ENCODE results near the gene SKI. TPM values are rescaled to one million over a fixed set of nuclear protein-coding genes. Genes with fewer than 3 reads are reported as not detected.

The SKI gene
- total and polyA plus RNA-seq, 2 of the 4 experiments (the other 2 are of a cell fraction): 2.3 to 20.1 TPM

GRCh38 chr1:2330519-2331199 lies 102.5 kb downstream of the SKI start:
- WGBS, 2 experiments (ENCODE audit: extremely low coverage in 2 of 2, insufficient read length in 1 of 2): 65% methylated on average over 4 of the region's 31 CpGs; no CpG with 5 or more reads in 1 of the 2 experiments
- peak overlapping the region; percentile 66; the same call in 1 of the 2 replicates for H3K14ac ChIP-seq (replicated peaks; ENCODE audit: low read depth, low read length)
- peak overlapping the region; percentile 69 for H4K5ac ChIP-seq (ENCODE audit: low read depth, low read length)
- in situ Hi-C loops (cut with MboI; ENCODE audit: low sequenced_read_pairs): no loop called here
- peak overlapping the region; percentile 86 for H3K23ac ChIP-seq (ENCODE audit: low read depth, low read length)
- peak overlapping the region; percentile 1; the same call in 1 of the 2 replicates for H3K4me2 ChIP-seq (ENCODE audit: low read depth, low read length)
- CTCF ChIA-PET: no interaction called here
- H3K56ac ChIP-seq (ENCODE audit: extremely low read depth, insufficient read depth, low read length): no peak overlapping the region
- H2AK5ac ChIP-seq (ENCODE audit: low read depth, low read length): peak overlapping the region; percentile 97
- H3K36me3 ChIP-seq (ENCODE audit: control insufficient read depth, insufficient read depth, low read length): no peaks in the 10 kb centered on the region
- H2BK120ac ChIP-seq (ENCODE audit: low read depth, low read length): peak overlapping the region; percentile 91
- H3K18ac ChIP-seq (ENCODE audit: low read depth, low read length): peak overlapping the region; percentile 37
- H3K9ac ChIP-seq (ENCODE audit: low read depth, low read length): peak overlapping the region; percentile 24
- no peak overlapping the region for H3K4me3 ChIP-seq (ENCODE audit: insufficient read depth, low read depth, low read length)
- intact Hi-C loops (cut with micrococcal nuclease): no loop called here
- peaks cover 5% of the 10 kb centered on the region; the same call in 1 of the 2 replicates for H3K9me1 ChIP-seq (ENCODE audit: insufficient read depth, low read length)
- no peaks in the 10 kb centered on the region for H3K27me3 ChIP-seq (ENCODE audit: control insufficient read depth, insufficient read depth, low read length)
- peaks cover 11% of the 10 kb centered on the region for H3K4me1 ChIP-seq (ENCODE audit: control insufficient read depth, insufficient read depth, low read length)
- no peaks in the 10 kb centered on the region; a peak in 1 of 4 replicates for H3K79me1 ChIP-seq (ENCODE audit: low read depth in 1 of 2, low read length in 2 of 2)
- no TSS peak for BruUV-seq (replicated peaks)
- dilution Hi-C loops (cut with HindIII; ENCODE audit: low sequenced_read_pairs, unreplicated experiment): no loop called here
- peak overlapping the region; percentile 76 for H4K91ac ChIP-seq (ENCODE audit: insufficient read depth, low read depth, low read length)
- H2BK15ac ChIP-seq (ENCODE audit: low read depth, low read length): peak overlapping the region; percentile 57; the same call in 1 of the 3 replicates
- peak overlapping the region; percentile 94 for H3K4ac ChIP-seq (ENCODE audit: low read depth, low read length)
- peak; percentile 85 for ATAC-seq (ENCODE audit: low read depth)
- peak overlapping the region; percentile 60 to 88; a peak in 3 of 4 replicates for H4K8ac ChIP-seq (ENCODE audit: low read depth in 2 of 2, low read length in 2 of 2)
- peak overlapping the region; percentile 27 for H3K27ac ChIP-seq (ENCODE audit: insufficient read depth, low read length)
- H2AFZ ChIP-seq (replicated peaks; ENCODE audit: low read length, poor library complexity): peak overlapping the region; percentile 92
- H2AK9ac ChIP-seq (replicated peaks; ENCODE audit: low read depth, low read length, poor library complexity): peak overlapping the region; percentile 94
- TF ChIP-seq BHLHE40 (IDR thresholded peaks at IDR 0.05; ENCODE audit: low read depth, low read length) (peak; percentile 99), MAZ (IDR thresholded peaks at IDR 0.05; ENCODE audit: borderline replicate concordance, low read depth, low read length) (peak; percentile 78; the same call in 1 of the 2 replicates), RAD21 (IDR thresholded peaks at IDR 0.05; ENCODE audit: low read length) (no peak), CHD1 (IDR thresholded peaks at IDR 0.05; ENCODE audit: low read depth, low read length) (no peak)
- TF ChIP-seq, protein P1, sequence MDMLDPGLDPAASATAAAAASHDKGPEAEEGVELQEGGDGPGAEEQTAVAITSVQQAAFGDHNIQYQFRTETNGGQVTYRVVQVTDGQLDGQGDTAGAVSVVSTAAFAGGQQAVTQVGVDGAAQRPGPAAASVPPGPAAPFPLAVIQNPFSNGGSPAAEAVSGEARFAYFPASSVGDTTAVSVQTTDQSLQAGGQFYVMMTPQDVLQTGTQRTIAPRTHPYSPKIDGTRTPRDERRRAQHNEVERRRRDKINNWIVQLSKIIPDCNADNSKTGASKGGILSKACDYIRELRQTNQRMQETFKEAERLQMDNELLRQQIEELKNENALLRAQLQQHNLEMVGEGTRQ (IDR thresholded peaks at IDR 0.05; ENCODE audit: low read depth, low read length): peak; percentile 60; the same call in 1 of the 2 replicates
- TF ChIP-seq, protein P2, sequence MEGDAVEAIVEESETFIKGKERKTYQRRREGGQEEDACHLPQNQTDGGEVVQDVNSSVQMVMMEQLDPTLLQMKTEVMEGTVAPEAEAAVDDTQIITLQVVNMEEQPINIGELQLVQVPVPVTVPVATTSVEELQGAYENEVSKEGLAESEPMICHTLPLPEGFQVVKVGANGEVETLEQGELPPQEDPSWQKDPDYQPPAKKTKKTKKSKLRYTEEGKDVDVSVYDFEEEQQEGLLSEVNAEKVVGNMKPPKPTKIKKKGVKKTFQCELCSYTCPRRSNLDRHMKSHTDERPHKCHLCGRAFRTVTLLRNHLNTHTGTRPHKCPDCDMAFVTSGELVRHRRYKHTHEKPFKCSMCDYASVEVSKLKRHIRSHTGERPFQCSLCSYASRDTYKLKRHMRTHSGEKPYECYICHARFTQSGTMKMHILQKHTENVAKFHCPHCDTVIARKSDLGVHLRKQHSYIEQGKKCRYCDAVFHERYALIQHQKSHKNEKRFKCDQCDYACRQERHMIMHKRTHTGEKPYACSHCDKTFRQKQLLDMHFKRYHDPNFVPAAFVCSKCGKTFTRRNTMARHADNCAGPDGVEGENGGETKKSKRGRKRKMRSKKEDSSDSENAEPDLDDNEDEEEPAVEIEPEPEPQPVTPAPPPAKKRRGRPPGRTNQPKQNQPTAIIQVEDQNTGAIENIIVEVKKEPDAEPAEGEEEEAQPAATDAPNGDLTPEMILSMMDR (conservative IDR thresholded peaks at IDR 0.05; ENCODE audit: low read depth, low read length): no peak
- peak overlapping the region; percentile 36 for H2BK5ac ChIP-seq (ENCODE audit: low read depth, low read length, poor library complexity, severe bottlenecking)
- H3K9me3 ChIP-seq (ENCODE audit: control insufficient read depth, insufficient read depth, low read length): peaks cover 7% of the 10 kb centered on the region
- peak; percentile 80 for DNase-seq
- no peaks in the 10 kb centered on the region for H4K20me1 ChIP-seq (ENCODE audit: insufficient read depth, low read length)
- POLR2A ChIA-PET (ENCODE audit: unreplicated experiment): no interaction called here
- H2BK20ac ChIP-seq (ENCODE audit: low read depth, low read length): peak overlapping the region; percentile 51
